Endothelial cell of umbilical vein (primary cell): ENCODE results near the gene MXD4. TPM values are rescaled to one million over a fixed set of nuclear protein-coding genes. Genes with fewer than 3 reads are reported as not detected.

Source experiments
- BruUV-seq: library from RNA; stranded (reverse); fragments of 400-500 nt; replicated peaks from 2 replicates; lab custom pipeline; 2021; lab: Mats Ljungman, UMichigan
- CTCF ChIA-PET: fragments of 300-600, 350-600 bp; sonication (Branson Sonifier 250); formaldehyde crosslinking; loops from one replicate; lab custom pipeline; 2021; ENCODE audit warnings: antibody characterized with exemption, inconsistent platforms; lab: Charles Lee
- POLR2A ChIA-PET: fragments of 300-600, 350-600 bp; sonication (Branson Sonifier 250); formaldehyde crosslinking; loops from one replicate; lab custom pipeline; 2021; ENCODE audit warnings: antibody characterized with exemption, inconsistent platforms; lab: Charles Lee
- DNase-seq: peaks from one replicate; pipeline ENCODE4 v3.0.0-alpha.2; 2011; ENCODE audit warnings: low read depth, low spot score
- FAIRE-seq: peaks from 2 replicates; lab custom pipeline; 2011; peaks lifted over from hg19 to GRCh38; lab: Jason Lieb, UNC
- H2AFZ ChIP-seq: 2 replicates; pipeline ENCODE4 v1.6.0; 2012; ENCODE audit warnings: low read depth, low read length, control low read depth, inconsistent platforms
- H3K27ac ChIP-seq: 2 replicates; pipeline ENCODE4 v1.5.1; 2011; ENCODE audit warnings: low read depth, mild to moderate bottlenecking, control low read depth, low read length, moderate library complexity; ENCODE audit not compliant: insufficient read depth
- H3K27me3 ChIP-seq, 2 experiments: 2 replicates each; pipeline versions ENCODE4 v1.6.0 to v1.6.1; 2011; ENCODE audit warnings: low read length in 2 of 2, mixed read lengths in 1 of 2; ENCODE audit not compliant: control insufficient read depth in 2 of 2, insufficient read depth in 2 of 2
- H3K36me3 ChIP-seq, 2 experiments: 2 replicates in 1 of 2; 3 replicates in 1 of 2; pipeline ENCODE4 v1.5.1; 2011; ENCODE audit warnings: low read length in 2 of 2, mild to moderate bottlenecking in 1 of 2, moderate library complexity in 1 of 2; ENCODE audit not compliant: control insufficient read depth in 2 of 2, insufficient read depth in 2 of 2; ENCODE audit errors: extremely low read depth in 1 of 2
- H3K4me1 ChIP-seq: 3 replicates; pipeline ENCODE4 v1.5.1; 2011; ENCODE audit warnings: mild to moderate bottlenecking, low read length; ENCODE audit not compliant: control insufficient read depth, insufficient read depth; ENCODE audit errors: extremely low read depth
- H3K4me2 ChIP-seq: 2 replicates; pipeline ENCODE4 v1.6.1; 2011; ENCODE audit warnings: low read length, control low read depth, mixed read lengths; ENCODE audit not compliant: insufficient read depth
- H3K4me3 ChIP-seq, 3 experiments: fragments of 200-600 bp in 1 of 3; sonication (generic), shearing (Covaris generic) in 1 of 3; replicated peaks in 1 of 3; 2 replicates each; pipeline ENCODE4 v1.5.1; 2011 to 2016; ENCODE audit warnings: control low read depth in 3 of 3, low read length in 3 of 3, mild to moderate bottlenecking in 2 of 3, inconsistent platforms in 1 of 3, low read depth in 1 of 3, moderate library complexity in 1 of 3; ENCODE audit not compliant: insufficient read depth in 1 of 3
- H3K79me2 ChIP-seq: 2 replicates; pipeline ENCODE4 v1.6.0; 2012; ENCODE audit warnings: low read length, inconsistent platforms; ENCODE audit not compliant: control insufficient read depth, insufficient read depth
- H3K9ac ChIP-seq: replicated peaks from 2 replicates; pipeline ENCODE3; 2011; ENCODE audit warnings: low read length, control low read depth; ENCODE audit not compliant: insufficient read depth; ENCODE audit errors: extremely low read depth
- H3K9me1 ChIP-seq: replicated peaks from 3 replicates; pipeline ENCODE4 v1.6.0; 2011; ENCODE audit warnings: mild to moderate bottlenecking, low read length; ENCODE audit not compliant: control insufficient read depth, insufficient read depth; ENCODE audit errors: extremely low read depth
- H3K9me3 ChIP-seq: replicated peaks from 2 replicates; pipeline ENCODE4 v1.5.1; 2012; ENCODE audit warnings: low read length, inconsistent platforms; ENCODE audit not compliant: control insufficient read depth, insufficient read depth
- H4K20me1 ChIP-seq: replicated peaks from 2 replicates; pipeline ENCODE3; 2011; ENCODE audit warnings: mild to moderate bottlenecking, low read length; ENCODE audit not compliant: control insufficient read depth, insufficient read depth; ENCODE audit errors: extremely low read depth
- EZH2 ChIP-seq: IDR thresholded peaks from 2 replicates; pipeline ENCODE4 v1.6.1; 2012; ENCODE audit warnings: borderline replicate concordance, low read depth, mild to moderate bottlenecking, moderate library complexity, low read length, inconsistent platforms; ENCODE audit not compliant: severe bottlenecking
- FOS ChIP-seq: IDR thresholded peaks from 2 replicates; pipeline ENCODE4 v1.6.1; 2011; ENCODE audit warnings: mild to moderate bottlenecking, low read length, moderate library complexity, borderline replicate concordance; ENCODE audit not compliant: insufficient read depth
- GATA2 ChIP-seq: IDR thresholded peaks from 2 replicates; pipeline ENCODE4 v1.7.0; 2011; ENCODE audit warnings: low read depth, mild to moderate bottlenecking, moderate library complexity, mixed read lengths, low read length; ENCODE audit not compliant: insufficient read length, insufficient read depth
- JUN ChIP-seq: IDR thresholded peaks from 2 replicates; pipeline ENCODE4 v1.6.1; 2011; ENCODE audit warnings: borderline replicate concordance, low read depth; ENCODE audit not compliant: insufficient read length, insufficient read depth
- MYC ChIP-seq: IDR thresholded peaks from one replicate; pipeline ENCODE4 v1.6.1; 2011; ENCODE audit warnings: mild to moderate bottlenecking, low read depth, low read length
- POLR2A ChIP-seq: IDR thresholded peaks from 2 replicates; pipeline ENCODE4 v1.6.1; 2012; ENCODE audit warnings: low read depth, mild to moderate bottlenecking, control low read depth, low read length
- POLR2AphosphoS5 ChIP-seq: IDR thresholded peaks from 2 replicates; pipeline ENCODE4 v1.6.1; 2012; ENCODE audit warnings: low read depth, mild to moderate bottlenecking, control low read depth, low read length, moderate library complexity; ENCODE audit not compliant: insufficient read depth
- dilution Hi-C: fragments of 300-500 bp; cut with MboI; formaldehyde crosslinking; loops from one replicate; pipeline ENCODE4 v1.15.0; 2019; ENCODE audit warnings: low sequenced_read_pairs; ENCODE audit not compliant: extremely low pct_ligation_motif_present
- intact Hi-C: fragments of 100-400 bp; cut with micrococcal nuclease; formaldehyde crosslinking; loops from one replicate; pipeline ENCODE4 v1.10.0; 2022
- polyA plus RNA-seq, 4 experiments: library from polyadenylated mRNA; depleted of rRNA in 3 of 4; stranded (reverse) in 3 of 4; unstranded in 1 of 4; fragments of >200 nt; gene quantifications; 2 replicates each; pipeline versions ENCODE4 v1.2.1 to v1.2.3, GENCODE V29; 2011 to 2012; ENCODE audit warnings: missing spikeins in 1 of 4
- total RNA-seq: library from RNA; stranded (reverse); gene quantifications from 2 replicates; pipeline ENCODE4 v1.2.3, GENCODE V29; 2021
- TF ChIP-seq, protein P1 (sequence below): IDR thresholded peaks from 2 replicates; pipeline ENCODE4 v1.6.1; 2011; ENCODE audit not compliant: insufficient read depth, insufficient read length
- TF ChIP-seq, protein P2 (sequence below), 2 donors: IDR thresholded peaks; 1 replicate in 1 of 2; 2 replicates in 1 of 2; pipeline ENCODE4 v1.5.1; 2011; ENCODE audit warnings: low read length in 2 of 2, mild to moderate bottlenecking in 2 of 2, moderate library complexity in 2 of 2, control low read depth in 1 of 2, inconsistent platforms in 1 of 2, low read depth in 1 of 2; ENCODE audit not compliant: insufficient read depth in 1 of 2; ENCODE audit errors: extremely low read depth in 1 of 2

MXD4 gene
- total and polyA plus RNA-seq, 2 donors (not counting 3 experiments of a cell fraction or from before 2014, with no cell fraction given), result 62.7 to 74.1 TPM

DNA sequence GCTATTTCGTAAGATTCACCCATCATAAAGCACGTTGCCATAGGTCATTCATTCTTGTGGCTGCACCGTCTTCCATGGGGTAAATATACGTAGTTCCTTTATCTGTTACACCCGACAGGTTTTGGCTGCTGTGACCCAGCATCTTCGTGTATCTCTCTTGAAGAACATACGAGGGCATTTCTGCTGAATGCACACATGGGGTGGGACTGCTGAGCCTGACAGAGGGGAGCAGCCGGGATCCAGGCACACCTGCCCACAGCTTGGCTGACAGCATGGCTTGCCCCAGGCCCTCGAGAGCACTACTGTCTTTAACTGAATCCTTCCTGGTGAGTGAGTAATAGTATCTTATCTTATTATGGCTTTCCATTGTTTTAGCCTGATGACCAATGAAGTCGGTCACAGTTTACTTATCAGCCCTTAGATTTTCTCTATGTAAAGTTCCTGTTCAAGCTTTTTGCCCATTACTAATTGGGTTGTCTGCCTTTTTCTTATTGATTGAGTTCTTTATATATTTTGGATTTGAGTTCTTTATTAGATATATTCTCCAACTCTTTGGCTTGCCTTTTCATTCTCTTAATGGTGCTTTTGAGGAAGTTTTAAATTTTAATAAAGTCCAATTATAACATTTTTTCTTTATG, 45.0 kb upstream of the MXD4 start:
- Histone ChIP-seq H4K20me1 (no peaks in the 10 kb centered on the region), H3K9ac (no peak overlapping the region), H3K4me1 (no peaks in the 10 kb centered on the region), H3K27ac (no peak overlapping the region), H3K4me2 (no peak overlapping the region), H3K27me3 (no peaks in the 10 kb centered on the region), H2AFZ (no peak overlapping the region), H3K4me3 (no peak overlapping the region), H3K36me3 (no peaks in the 10 kb centered on the region), H3K9me1 (no peaks in the 10 kb centered on the region), H3K79me2 (no peaks in the 10 kb centered on the region), H3K9me3 (no peaks in the 10 kb centered on the region)
- ChIA-PET CTCF (interaction anchor here (1.3 kb wide), 1 partner anchor 19 kb away, joined by 4 read pairs; no protein-coding TSS in a partner anchor), POLR2A (no interaction called here)
- intact Hi-C loops, result no loop called here
- DNase-seq (no peak), FAIRE-seq (no peak)
- no TSS peak for BruUV-seq
- dilution Hi-C loops, result no loop called here
- no peak for TF ChIP-seq GATA2
- TF ChIP-seq, protein P1, sequence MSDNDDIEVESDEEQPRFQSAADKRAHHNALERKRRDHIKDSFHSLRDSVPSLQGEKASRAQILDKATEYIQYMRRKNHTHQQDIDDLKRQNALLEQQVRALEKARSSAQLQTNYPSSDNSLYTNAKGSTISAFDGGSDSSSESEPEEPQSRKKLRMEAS, result no peak
- TF ChIP-seq POLR2A, result no peak
- no peak for TF ChIP-seq EZH2
- TF ChIP-seq MYC, result no peak
- TF ChIP-seq FOS, result no peak
- TF ChIP-seq, protein P2, sequence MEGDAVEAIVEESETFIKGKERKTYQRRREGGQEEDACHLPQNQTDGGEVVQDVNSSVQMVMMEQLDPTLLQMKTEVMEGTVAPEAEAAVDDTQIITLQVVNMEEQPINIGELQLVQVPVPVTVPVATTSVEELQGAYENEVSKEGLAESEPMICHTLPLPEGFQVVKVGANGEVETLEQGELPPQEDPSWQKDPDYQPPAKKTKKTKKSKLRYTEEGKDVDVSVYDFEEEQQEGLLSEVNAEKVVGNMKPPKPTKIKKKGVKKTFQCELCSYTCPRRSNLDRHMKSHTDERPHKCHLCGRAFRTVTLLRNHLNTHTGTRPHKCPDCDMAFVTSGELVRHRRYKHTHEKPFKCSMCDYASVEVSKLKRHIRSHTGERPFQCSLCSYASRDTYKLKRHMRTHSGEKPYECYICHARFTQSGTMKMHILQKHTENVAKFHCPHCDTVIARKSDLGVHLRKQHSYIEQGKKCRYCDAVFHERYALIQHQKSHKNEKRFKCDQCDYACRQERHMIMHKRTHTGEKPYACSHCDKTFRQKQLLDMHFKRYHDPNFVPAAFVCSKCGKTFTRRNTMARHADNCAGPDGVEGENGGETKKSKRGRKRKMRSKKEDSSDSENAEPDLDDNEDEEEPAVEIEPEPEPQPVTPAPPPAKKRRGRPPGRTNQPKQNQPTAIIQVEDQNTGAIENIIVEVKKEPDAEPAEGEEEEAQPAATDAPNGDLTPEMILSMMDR (IDR thresholded peaks at IDR 0.05; ENCODE audit: extremely low read depth in 1 of 2, insufficient read depth in 1 of 2, low read depth in 1 of 2, low read length in 2 of 2), result no peak
- no peak for TF ChIP-seq JUN
- no peak for TF ChIP-seq POLR2AphosphoS5
